Measurements from ENCODE around the gene WBP2NL. TPM values are rescaled to one million over a fixed set of nuclear protein-coding genes. Genes with fewer than 3 reads are reported as not detected.
"Not testable (repeated sequence)": the region's sequence is repeated elsewhere in the genome, so short reads cannot be mapped to it uniquely, and the experiment has no call there.

Gene WBP2NL
- polyA plus RNA-seq, 1 donor from 2014 or later, result not detected

DNA sequence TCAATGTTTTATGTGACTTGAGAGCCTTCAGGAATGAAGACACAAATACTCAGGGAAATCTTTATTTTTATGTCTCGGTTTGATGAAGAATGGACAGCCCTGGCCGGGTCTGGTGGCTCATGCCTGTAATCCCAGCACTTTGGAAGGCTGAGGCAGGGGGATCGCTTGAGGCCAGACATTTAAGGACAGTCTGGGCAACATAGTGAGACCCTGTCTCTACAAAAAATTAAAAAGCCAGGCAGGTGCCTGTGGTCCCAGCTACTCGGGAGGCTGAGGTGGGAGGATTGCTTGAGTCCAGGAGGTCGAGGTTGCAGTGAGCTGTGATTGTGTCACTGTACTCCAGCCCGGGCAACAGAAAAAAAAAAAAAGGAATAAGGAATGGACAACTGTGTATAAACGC, 72.9 kb downstream of the WBP2NL start:
- H3K9ac ChIP-seq (ENCODE audit: low read length), result peak overlapping the region; percentile 68

DNA sequence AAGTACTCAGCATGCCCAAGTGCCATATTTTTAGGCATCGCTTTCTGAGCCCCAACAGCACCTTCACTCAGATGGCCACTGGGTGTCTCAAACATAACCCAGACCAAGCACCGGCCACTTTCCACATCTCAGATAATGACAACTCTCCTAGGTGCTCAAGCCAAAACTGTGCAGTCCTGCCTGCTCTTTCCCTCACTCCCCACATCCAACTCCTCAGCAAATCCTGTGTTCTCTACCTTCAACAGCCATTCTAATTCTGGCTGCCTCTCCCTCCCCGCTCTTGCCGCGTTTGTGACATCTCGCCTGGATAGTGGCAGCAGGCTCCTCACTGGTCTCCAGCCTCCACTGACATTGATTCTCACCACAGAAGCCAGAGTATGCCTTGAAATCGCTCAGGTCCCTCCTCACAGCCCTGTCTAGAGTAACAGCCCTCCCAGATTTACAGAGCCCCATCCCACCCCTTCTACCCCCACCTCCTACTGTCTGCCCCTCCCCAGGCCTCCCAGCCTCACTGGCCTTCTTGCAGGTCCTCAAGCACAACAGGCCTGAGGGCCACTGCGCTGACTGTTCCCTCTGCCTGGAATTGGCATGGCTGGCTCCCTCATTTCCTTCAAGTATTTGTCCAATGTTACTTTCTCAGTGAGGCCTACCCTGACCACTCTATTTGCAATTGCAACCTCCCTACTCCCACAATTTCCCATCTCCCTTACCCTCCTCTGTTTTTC, 74.2 kb downstream of the WBP2NL start:
- H3K9ac ChIP-seq (ENCODE audit: low read length), result no peak overlapping the region
- H3F3A ChIP-seq (ENCODE audit: insufficient read depth, low read length, poor library complexity, severe bottlenecking), result no peaks in the 10 kb centered on the region
- H4K20me1 ChIP-seq (ENCODE audit: insufficient read depth), result no peaks in the 10 kb centered on the region
- no peaks in the 10 kb centered on the region for H3K79me2 ChIP-seq (replicated peaks; ENCODE audit: insufficient read depth, low read length)
- H3K4me3 ChIP-seq (ENCODE audit: low read length), result no peak overlapping the region
- no peaks in the 10 kb centered on the region for H3K9me2 ChIP-seq (ENCODE audit: insufficient read depth, low read length)
- H3K9me3 ChIP-seq (ENCODE audit: low read length), result no peaks in the 10 kb centered on the region
- TF ChIP-seq, protein P1, sequence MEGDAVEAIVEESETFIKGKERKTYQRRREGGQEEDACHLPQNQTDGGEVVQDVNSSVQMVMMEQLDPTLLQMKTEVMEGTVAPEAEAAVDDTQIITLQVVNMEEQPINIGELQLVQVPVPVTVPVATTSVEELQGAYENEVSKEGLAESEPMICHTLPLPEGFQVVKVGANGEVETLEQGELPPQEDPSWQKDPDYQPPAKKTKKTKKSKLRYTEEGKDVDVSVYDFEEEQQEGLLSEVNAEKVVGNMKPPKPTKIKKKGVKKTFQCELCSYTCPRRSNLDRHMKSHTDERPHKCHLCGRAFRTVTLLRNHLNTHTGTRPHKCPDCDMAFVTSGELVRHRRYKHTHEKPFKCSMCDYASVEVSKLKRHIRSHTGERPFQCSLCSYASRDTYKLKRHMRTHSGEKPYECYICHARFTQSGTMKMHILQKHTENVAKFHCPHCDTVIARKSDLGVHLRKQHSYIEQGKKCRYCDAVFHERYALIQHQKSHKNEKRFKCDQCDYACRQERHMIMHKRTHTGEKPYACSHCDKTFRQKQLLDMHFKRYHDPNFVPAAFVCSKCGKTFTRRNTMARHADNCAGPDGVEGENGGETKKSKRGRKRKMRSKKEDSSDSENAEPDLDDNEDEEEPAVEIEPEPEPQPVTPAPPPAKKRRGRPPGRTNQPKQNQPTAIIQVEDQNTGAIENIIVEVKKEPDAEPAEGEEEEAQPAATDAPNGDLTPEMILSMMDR (IDR thresholded peaks at IDR 0.05; ENCODE audit: poor library complexity, severe bottlenecking), result no peak
- TF ChIP-seq MXI1 (conservative IDR thresholded peaks at IDR 0.05; ENCODE audit: poor library complexity, severe bottlenecking), result no peak
- no peak for TF ChIP-seq TAF1 (IDR thresholded peaks at IDR 0.05; ENCODE audit: low read depth)
- no peak for TF ChIP-seq POLR2AphosphoS5 (IDR thresholded peaks at IDR 0.05)
- no peak for TF ChIP-seq EZH2 (IDR thresholded peaks at IDR 0.05; ENCODE audit: borderline replicate concordance, insufficient read depth, low read length, poor library complexity, severe bottlenecking)
- TF ChIP-seq, protein P2, sequence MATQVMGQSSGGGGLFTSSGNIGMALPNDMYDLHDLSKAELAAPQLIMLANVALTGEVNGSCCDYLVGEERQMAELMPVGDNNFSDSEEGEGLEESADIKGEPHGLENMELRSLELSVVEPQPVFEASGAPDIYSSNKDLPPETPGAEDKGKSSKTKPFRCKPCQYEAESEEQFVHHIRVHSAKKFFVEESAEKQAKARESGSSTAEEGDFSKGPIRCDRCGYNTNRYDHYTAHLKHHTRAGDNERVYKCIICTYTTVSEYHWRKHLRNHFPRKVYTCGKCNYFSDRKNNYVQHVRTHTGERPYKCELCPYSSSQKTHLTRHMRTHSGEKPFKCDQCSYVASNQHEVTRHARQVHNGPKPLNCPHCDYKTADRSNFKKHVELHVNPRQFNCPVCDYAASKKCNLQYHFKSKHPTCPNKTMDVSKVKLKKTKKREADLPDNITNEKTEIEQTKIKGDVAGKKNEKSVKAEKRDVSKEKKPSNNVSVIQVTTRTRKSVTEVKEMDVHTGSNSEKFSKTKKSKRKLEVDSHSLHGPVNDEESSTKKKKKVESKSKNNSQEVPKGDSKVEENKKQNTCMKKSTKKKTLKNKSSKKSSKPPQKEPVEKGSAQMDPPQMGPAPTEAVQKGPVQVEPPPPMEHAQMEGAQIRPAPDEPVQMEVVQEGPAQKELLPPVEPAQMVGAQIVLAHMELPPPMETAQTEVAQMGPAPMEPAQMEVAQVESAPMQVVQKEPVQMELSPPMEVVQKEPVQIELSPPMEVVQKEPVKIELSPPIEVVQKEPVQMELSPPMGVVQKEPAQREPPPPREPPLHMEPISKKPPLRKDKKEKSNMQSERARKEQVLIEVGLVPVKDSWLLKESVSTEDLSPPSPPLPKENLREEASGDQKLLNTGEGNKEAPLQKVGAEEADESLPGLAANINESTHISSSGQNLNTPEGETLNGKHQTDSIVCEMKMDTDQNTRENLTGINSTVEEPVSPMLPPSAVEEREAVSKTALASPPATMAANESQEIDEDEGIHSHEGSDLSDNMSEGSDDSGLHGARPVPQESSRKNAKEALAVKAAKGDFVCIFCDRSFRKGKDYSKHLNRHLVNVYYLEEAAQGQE (IDR thresholded peaks at IDR 0.05; ENCODE audit: borderline replicate concordance), result no peak
- no peak for TF ChIP-seq RAD21 (conservative IDR thresholded peaks at IDR 0.05)
- no peak for TF ChIP-seq SMC3 (conservative IDR thresholded peaks at IDR 0.05; ENCODE audit: poor library complexity)
- TF ChIP-seq EP300 (conservative IDR thresholded peaks at IDR 0.05; ENCODE audit: poor library complexity, severe bottlenecking), result no peak
- no peaks in the 10 kb centered on the region for H3K36me3 ChIP-seq (ENCODE audit: insufficient read depth, low read length)
- H2AFZ ChIP-seq (ENCODE audit: low read depth, low read length), result no peak overlapping the region
- H3K27me3 ChIP-seq (ENCODE audit: insufficient read depth, low read depth, low read length), result no peaks in the 10 kb centered on the region
- H3K27ac ChIP-seq (ENCODE audit: low read length), result no peak overlapping the region
- H3K4me2 ChIP-seq (ENCODE audit: low read length), result no peak overlapping the region

More for the DNA sequence above, 72.9 kb downstream of the WBP2NL start:
- H3K27me3 ChIP-seq (ENCODE audit: insufficient read depth, low read depth, low read length); H3K36me3 ChIP-seq (ENCODE audit: insufficient read depth, low read length); H3F3A ChIP-seq (ENCODE audit: insufficient read depth, low read length, poor library complexity, severe bottlenecking); H4K20me1 ChIP-seq (ENCODE audit: insufficient read depth); H3K9me3 ChIP-seq (ENCODE audit: low read length); H3K9me2 ChIP-seq (ENCODE audit: insufficient read depth, low read length); H3K79me2 ChIP-seq (replicated peaks; ENCODE audit: insufficient read depth, low read length): not testable (repeated sequence)
- Histone ChIP-seq H3K27ac (ENCODE audit: low read length) (peak overlapping the region; percentile 70), H3K4me3 (ENCODE audit: low read length) (peak overlapping the region; percentile 70), H2AFZ (ENCODE audit: low read depth, low read length) (peak overlapping the region; percentile 53), H3K4me2 (ENCODE audit: low read length) (peak overlapping the region; percentile 66)
